Measurements from ENCODE around the gene EPB41L3. TPM values are rescaled to one million over a fixed set of nuclear protein-coding genes. Genes with fewer than 3 reads are reported as not detected.
"Not testable (repeated sequence)": the region's sequence is repeated elsewhere in the genome, so short reads cannot be mapped to it uniquely, and the experiment has no call there.

The EPB41L3 gene
- 9.4 TPM for polyA plus RNA-seq (2013, experiment 1 of 4)
- 9.3 TPM for polyA plus RNA-seq (2013, experiment 2 of 4)
- polyA plus RNA-seq (2013, experiment 3 of 4), result 13.9 TPM
- polyA plus RNA-seq (2013, experiment 4 of 4), result 12.0 TPM

GRCh38 chr18:5543773-5544389, at the start of gene EPB41L3:
EPB41L3 (minus strand) TSS chr18:5543997; CDS start chr18:5489183, 54,814 bp downstream.
- Histone ChIP-seq H3K4me3 (ENCODE audit: insufficient read depth, low read depth, low read length) (peak within 1 kb of the TSS; percentile 60), H3K9me3 (ENCODE audit: control insufficient read depth, low read length) (no peaks in the 10 kb centered on the region), H3K36me3 (ENCODE audit: control insufficient read depth, insufficient read depth, low read length) (no peaks in the 10 kb centered on the region), H3K27me3 (ENCODE audit: control insufficient read depth, insufficient read depth, low read length, poor library complexity, severe bottlenecking) (peaks cover 42% of the 10 kb centered on the region), H3K4me1 (ENCODE audit: control insufficient read depth, insufficient read depth, low read length) (peaks cover 8% of the 10 kb centered on the region), H3K27ac (ENCODE audit: insufficient read depth, low read depth, low read length, poor library complexity, severe bottlenecking) (no peak within 1 kb of the TSS)
- 0 to 1% methylated on average over 57 of the region's 57 CpGs for WGBS, 2 experiments

DNA sequence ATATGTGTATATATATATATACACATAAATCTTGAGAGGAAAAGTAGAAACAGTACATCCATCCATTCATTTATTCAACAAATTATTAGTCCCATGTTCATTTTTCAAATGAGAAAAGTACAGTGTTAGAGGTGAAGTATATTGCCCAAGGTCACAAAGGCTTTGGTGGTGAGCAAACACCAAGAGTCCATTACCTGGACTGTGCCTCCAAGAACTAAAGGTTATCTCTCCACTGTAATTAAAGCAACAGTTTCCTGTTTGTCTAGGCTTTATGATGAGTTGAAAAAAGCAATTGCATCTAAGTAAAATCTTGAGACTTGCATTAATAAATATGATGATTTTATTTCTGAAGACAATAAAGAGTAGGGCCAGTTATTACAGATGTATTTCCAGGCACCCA, 44.7 kb upstream of the EPB41L3 start:
- Histone ChIP-seq H3K27ac (ENCODE audit: insufficient read depth, low read depth, low read length, poor library complexity, severe bottlenecking) (no peak overlapping the region), H3K4me1 (ENCODE audit: control insufficient read depth, insufficient read depth, low read length) (no peaks in the 10 kb centered on the region), H3K36me3 (ENCODE audit: control insufficient read depth, insufficient read depth, low read length) (no peaks in the 10 kb centered on the region), H3K27me3 (ENCODE audit: control insufficient read depth, insufficient read depth, low read length, poor library complexity, severe bottlenecking) (no peaks in the 10 kb centered on the region), H3K9me3 (ENCODE audit: control insufficient read depth, low read length) (no peaks in the 10 kb centered on the region), H3K4me3 (ENCODE audit: insufficient read depth, low read depth, low read length) (no peak overlapping the region)

GRCh38 chr18:5585653-5586052, 41.9 kb upstream of the EPB41L3 start:
- H3K27ac ChIP-seq (ENCODE audit: insufficient read depth, low read depth, low read length, poor library complexity, severe bottlenecking), result no peak overlapping the region
- peaks cover 17% of the 10 kb centered on the region for H3K4me1 ChIP-seq (ENCODE audit: control insufficient read depth, insufficient read depth, low read length)
- no peaks in the 10 kb centered on the region for H3K27me3 ChIP-seq (ENCODE audit: control insufficient read depth, insufficient read depth, low read length, poor library complexity, severe bottlenecking)
- no peaks in the 10 kb centered on the region for H3K36me3 ChIP-seq (ENCODE audit: control insufficient read depth, insufficient read depth, low read length)
- no peaks in the 10 kb centered on the region for H3K9me3 ChIP-seq (ENCODE audit: control insufficient read depth, low read length)
- H3K4me3 ChIP-seq (ENCODE audit: insufficient read depth, low read depth, low read length), result no peak overlapping the region
- 71% methylated on average over 3 of the region's 3 CpGs for whole genome bisulfite sequencing, 2 experiments

DNA sequence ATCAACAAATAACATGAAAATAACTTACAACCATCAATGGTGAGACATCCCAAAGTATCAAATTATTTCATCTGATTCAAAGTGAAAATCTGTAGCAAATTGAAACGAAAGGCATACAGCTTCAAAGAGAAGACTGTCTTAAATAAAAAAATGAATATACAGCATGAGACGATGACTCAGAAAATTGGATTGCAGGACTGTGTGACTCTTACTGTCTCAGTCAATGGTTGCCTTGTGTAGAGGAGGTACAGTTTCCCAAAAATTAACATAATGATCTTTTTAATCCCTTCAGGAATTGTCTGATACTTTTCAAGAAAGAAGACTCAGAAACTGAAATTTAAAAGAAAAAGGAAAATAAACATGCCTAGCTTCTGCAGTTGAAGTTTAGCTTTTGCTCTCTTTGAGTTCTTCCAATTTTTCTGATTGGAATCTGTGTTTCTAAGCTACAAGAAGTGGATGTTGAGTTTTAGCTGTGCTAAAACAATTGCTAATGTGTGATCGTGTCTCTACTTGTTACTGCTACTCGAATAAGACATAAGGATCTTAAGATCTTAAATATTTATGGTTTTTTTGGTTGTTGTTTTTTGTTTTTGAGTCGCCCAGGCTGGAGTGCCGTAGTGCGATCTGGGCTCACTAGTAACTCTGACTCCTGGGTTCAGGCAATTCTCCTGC, 41.1 kb upstream of the EPB41L3 start:
- 91 to 96% methylated on average over 7 of the region's 7 CpGs for WGBS, 2 experiments
- Histone ChIP-seq H3K36me3 (ENCODE audit: control insufficient read depth, insufficient read depth, low read length) (no peaks in the 10 kb centered on the region), H3K4me3 (ENCODE audit: insufficient read depth, low read depth, low read length) (no peak overlapping the region), H3K9me3 (ENCODE audit: control insufficient read depth, low read length) (no peaks in the 10 kb centered on the region), H3K27me3 (ENCODE audit: control insufficient read depth, insufficient read depth, low read length, poor library complexity, severe bottlenecking) (no peaks in the 10 kb centered on the region), H3K27ac (ENCODE audit: insufficient read depth, low read depth, low read length, poor library complexity, severe bottlenecking) (no peak overlapping the region), H3K4me1 (ENCODE audit: control insufficient read depth, insufficient read depth, low read length) (peaks cover 17% of the 10 kb centered on the region)

- Histone ChIP-seq H3K4me3 (ENCODE audit: insufficient read depth, low read depth, low read length) (no peak overlapping the region), H3K9me3 (ENCODE audit: control insufficient read depth, low read length) (no peaks in the 10 kb centered on the region), H3K27me3 (ENCODE audit: control insufficient read depth, insufficient read depth, low read length, poor library complexity, severe bottlenecking) (no peaks in the 10 kb centered on the region), H3K4me1 (ENCODE audit: control insufficient read depth, insufficient read depth, low read length) (peaks cover 17% of the 10 kb centered on the region), H3K36me3 (ENCODE audit: control insufficient read depth, insufficient read depth, low read length) (no peaks in the 10 kb centered on the region), H3K27ac (ENCODE audit: insufficient read depth, low read depth, low read length, poor library complexity, severe bottlenecking) (no peak overlapping the region)
- 71 to 75% methylated on average over 8 to 9 of the region's 10 CpGs for WGBS, 2 experiments
Measured at GRCh38 chr18:5582849-5583681, 39.3 kb upstream of the EPB41L3 start.

GRCh38 chr18:5582076-5582475, 38.3 kb upstream of the EPB41L3 start:
- 19 to 31% methylated on average over 5 of the region's 5 CpGs for WGBS, 2 experiments
- H3K9me3 ChIP-seq (ENCODE audit: control insufficient read depth, low read length), result no peaks in the 10 kb centered on the region

GRCh38 chr18:5574843-5575242, 31.0 kb upstream of the EPB41L3 start:
- no peak overlapping the region for H3K27ac ChIP-seq (ENCODE audit: insufficient read depth, low read depth, low read length, poor library complexity, severe bottlenecking)
- H3K4me1 ChIP-seq (ENCODE audit: control insufficient read depth, insufficient read depth, low read length), result no peaks in the 10 kb centered on the region
- no peaks in the 10 kb centered on the region for H3K9me3 ChIP-seq (ENCODE audit: control insufficient read depth, low read length)
- WGBS, 2 experiments, result no CpG with 5 or more reads among the region's 1 CpG
- H3K4me3 ChIP-seq (ENCODE audit: insufficient read depth, low read depth, low read length), result no peak overlapping the region
- no peaks in the 10 kb centered on the region for H3K27me3 ChIP-seq (ENCODE audit: control insufficient read depth, insufficient read depth, low read length, poor library complexity, severe bottlenecking)
- H3K36me3 ChIP-seq (ENCODE audit: control insufficient read depth, insufficient read depth, low read length), result no peaks in the 10 kb centered on the region

More at GRCh38 chr18:5582076-5582475, 38.3 kb upstream of the EPB41L3 start:
- no peaks in the 10 kb centered on the region for H3K27me3 ChIP-seq (ENCODE audit: control insufficient read depth, insufficient read depth, low read length, poor library complexity, severe bottlenecking)
- no peak overlapping the region for H3K4me3 ChIP-seq (ENCODE audit: insufficient read depth, low read depth, low read length)
- no peaks in the 10 kb centered on the region for H3K36me3 ChIP-seq (ENCODE audit: control insufficient read depth, insufficient read depth, low read length)
- H3K4me1 ChIP-seq (ENCODE audit: control insufficient read depth, insufficient read depth, low read length), result peaks cover 17% of the 10 kb centered on the region
- H3K27ac ChIP-seq (ENCODE audit: insufficient read depth, low read depth, low read length, poor library complexity, severe bottlenecking), result no peak overlapping the region

GRCh38 chr18:5571666-5572065, 27.9 kb upstream of the EPB41L3 start:
- Histone ChIP-seq H3K9me3 (ENCODE audit: control insufficient read depth, low read length) (no peaks in the 10 kb centered on the region), H3K36me3 (ENCODE audit: control insufficient read depth, insufficient read depth, low read length) (no peaks in the 10 kb centered on the region), H3K4me3 (ENCODE audit: insufficient read depth, low read depth, low read length) (no peak overlapping the region), H3K27ac (ENCODE audit: insufficient read depth, low read depth, low read length, poor library complexity, severe bottlenecking) (no peak overlapping the region), H3K4me1 (ENCODE audit: control insufficient read depth, insufficient read depth, low read length) (no peaks in the 10 kb centered on the region), H3K27me3 (ENCODE audit: control insufficient read depth, insufficient read depth, low read length, poor library complexity, severe bottlenecking) (no peaks in the 10 kb centered on the region)
- 92 to 100% methylated on average over 2 of the region's 2 CpGs for WGBS, 2 experiments

GRCh38 chr18:5570613-5571012, 26.8 kb upstream of the EPB41L3 start:
- H3K36me3 ChIP-seq (ENCODE audit: control insufficient read depth, insufficient read depth, low read length); H3K27me3 ChIP-seq (ENCODE audit: control insufficient read depth, insufficient read depth, low read length, poor library complexity, severe bottlenecking); H3K9me3 ChIP-seq (ENCODE audit: control insufficient read depth, low read length); H3K27ac ChIP-seq (ENCODE audit: insufficient read depth, low read depth, low read length, poor library complexity, severe bottlenecking); H3K4me3 ChIP-seq (ENCODE audit: insufficient read depth, low read depth, low read length); H3K4me1 ChIP-seq (ENCODE audit: control insufficient read depth, insufficient read depth, low read length): not testable (repeated sequence)
- 36% methylated on average over 1 of the region's 2 CpGs; no CpG with 5 or more reads in 1 of the 2 experiments for WGBS, 2 experiments

DNA sequence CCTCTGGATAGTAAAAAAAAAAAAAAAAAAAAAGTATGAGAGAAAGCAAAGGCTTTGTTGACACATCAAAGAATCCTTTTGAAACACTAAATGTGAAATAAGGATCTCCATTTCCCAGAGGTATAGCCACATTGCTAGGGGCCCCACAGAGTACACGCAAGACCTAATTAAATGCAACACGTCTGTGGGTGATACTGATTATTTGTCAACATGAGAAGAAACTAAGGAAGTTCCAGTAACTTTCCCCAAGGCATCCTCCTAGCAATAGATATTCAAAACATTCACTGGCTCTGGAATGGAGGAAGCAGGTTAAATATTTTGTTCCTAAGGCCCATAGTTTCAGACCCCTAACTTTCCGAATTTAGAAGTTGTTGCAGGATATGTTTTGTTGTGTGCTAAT, 24.6 kb upstream of the EPB41L3 start:
- no peaks in the 10 kb centered on the region for H3K27me3 ChIP-seq (ENCODE audit: control insufficient read depth, insufficient read depth, low read length, poor library complexity, severe bottlenecking)
- WGBS, 2 experiments, result 95 to 100% methylated on average over 3 of the region's 3 CpGs
- H3K36me3 ChIP-seq (ENCODE audit: control insufficient read depth, insufficient read depth, low read length), result no peaks in the 10 kb centered on the region
- no peaks in the 10 kb centered on the region for H3K4me1 ChIP-seq (ENCODE audit: control insufficient read depth, insufficient read depth, low read length)
- H3K27ac ChIP-seq (ENCODE audit: insufficient read depth, low read depth, low read length, poor library complexity, severe bottlenecking), result no peak overlapping the region
- no peaks in the 10 kb centered on the region for H3K9me3 ChIP-seq (ENCODE audit: control insufficient read depth, low read length)
- no peak overlapping the region for H3K4me3 ChIP-seq (ENCODE audit: insufficient read depth, low read depth, low read length)

Data from ectodermal cell (in vitro differentiated cells).